Measurements from ENCODE around the gene GNAL.

Gene GNAL

GRCh38 chr18:11795916-11796315 is 106.9 kb downstream of the GNAL start:
- Mint-ChIP-seq H3K27ac (no peak overlapping the region), H3K36me3 (no peaks in the 10 kb centered on the region), H3K9me3 (no peaks in the 10 kb centered on the region), H3K27me3 (no peaks in the 10 kb centered on the region), H3K4me3 (no peak overlapping the region), H3K4me1 (no peaks in the 10 kb centered on the region)

GRCh38 chr18:11798271-11798670 is 109.2 kb downstream of the GNAL start:
- H3K9me3 Mint-ChIP-seq = no peaks in the 10 kb centered on the region
- H3K4me1 Mint-ChIP-seq = no peaks in the 10 kb centered on the region
- no peaks in the 10 kb centered on the region for H3K36me3 Mint-ChIP-seq
- H3K4me3 Mint-ChIP-seq = no peak overlapping the region
- no peak overlapping the region for H3K27ac Mint-ChIP-seq
- peaks cover 3% of the 10 kb centered on the region for H3K27me3 Mint-ChIP-seq

- no peaks in the 10 kb centered on the region for H3K36me3 Mint-ChIP-seq
- H3K4me1 Mint-ChIP-seq = no peaks in the 10 kb centered on the region
- H3K27ac Mint-ChIP-seq = no peak overlapping the region
- no peak overlapping the region for H3K4me3 Mint-ChIP-seq
- H3K27me3 Mint-ChIP-seq = peaks cover 3% of the 10 kb centered on the region
- no peaks in the 10 kb centered on the region for H3K9me3 Mint-ChIP-seq
Observed at GRCh38 chr18:11799066-11799465, 110.0 kb downstream of the GNAL start.

GRCh38 chr18:11800566-11801334 is 111.7 kb downstream of the GNAL start:
- Mint-ChIP-seq H3K4me3 (no peak overlapping the region), H3K36me3 (no peaks in the 10 kb centered on the region), H3K9me3 (no peaks in the 10 kb centered on the region), H3K27ac (no peak overlapping the region), H3K4me1 (no peaks in the 10 kb centered on the region), H3K27me3 (peaks cover 3% of the 10 kb centered on the region)

GRCh38 chr18:11801573-11801972 is 112.5 kb downstream of the GNAL start:
- H3K27ac Mint-ChIP-seq = no peak overlapping the region
- H3K9me3 Mint-ChIP-seq = no peaks in the 10 kb centered on the region
- no peaks in the 10 kb centered on the region for H3K4me1 Mint-ChIP-seq
- H3K27me3 Mint-ChIP-seq = peaks cover 3% of the 10 kb centered on the region
- no peaks in the 10 kb centered on the region for H3K36me3 Mint-ChIP-seq
- no peak overlapping the region for H3K4me3 Mint-ChIP-seq

GRCh38 chr18:11802158-11802557 is 113.1 kb downstream of the GNAL start:
- Mint-ChIP-seq H3K36me3 (no peaks in the 10 kb centered on the region), H3K4me1 (no peaks in the 10 kb centered on the region), H3K27me3 (peaks cover 3% of the 10 kb centered on the region), H3K9me3 (no peaks in the 10 kb centered on the region), H3K4me3 (no peak overlapping the region), H3K27ac (no peak overlapping the region)

GRCh38 chr18:11802586-11802985 is 113.5 kb downstream of the GNAL start:
- Mint-ChIP-seq H3K27me3 (peaks cover 3% of the 10 kb centered on the region), H3K9me3 (no peaks in the 10 kb centered on the region), H3K36me3 (no peaks in the 10 kb centered on the region), H3K4me3 (no peak overlapping the region), H3K27ac (no peak overlapping the region), H3K4me1 (no peaks in the 10 kb centered on the region)

GRCh38 chr18:11807233-11807632 is 118.2 kb downstream of the GNAL start:
- no peaks in the 10 kb centered on the region for H3K9me3 Mint-ChIP-seq
- H3K4me3 Mint-ChIP-seq = no peak overlapping the region
- no peak overlapping the region for H3K27ac Mint-ChIP-seq
- H3K27me3 Mint-ChIP-seq = peaks cover 3% of the 10 kb centered on the region
- no peaks in the 10 kb centered on the region for H3K4me1 Mint-ChIP-seq
- H3K36me3 Mint-ChIP-seq = no peaks in the 10 kb centered on the region

- H3K36me3 Mint-ChIP-seq = no peaks in the 10 kb centered on the region
- no peak overlapping the region for H3K4me3 Mint-ChIP-seq
- no peaks in the 10 kb centered on the region for H3K4me1 Mint-ChIP-seq
- H3K9me3 Mint-ChIP-seq = no peaks in the 10 kb centered on the region
- H3K27ac Mint-ChIP-seq = no peak overlapping the region
- H3K27me3 Mint-ChIP-seq = no peaks in the 10 kb centered on the region
Observed at GRCh38 chr18:11808001-11808855, 119.2 kb downstream of the GNAL start.

- Mint-ChIP-seq H3K9me3 (no peaks in the 10 kb centered on the region), H3K27me3 (no peaks in the 10 kb centered on the region), H3K36me3 (no peaks in the 10 kb centered on the region), H3K27ac (no peak overlapping the region), H3K4me1 (no peaks in the 10 kb centered on the region), H3K4me3 (no peak overlapping the region)
Observed at GRCh38 chr18:11809895-11810294, 120.8 kb downstream of the GNAL start.

GRCh38 chr18:11810379-11810778 is 121.3 kb downstream of the GNAL start:
- Mint-ChIP-seq H3K36me3 (no peaks in the 10 kb centered on the region), H3K27me3 (no peaks in the 10 kb centered on the region), H3K4me1 (no peaks in the 10 kb centered on the region), H3K27ac (no peak overlapping the region), H3K4me3 (no peak overlapping the region), H3K9me3 (no peaks in the 10 kb centered on the region)

- no peak overlapping the region for H3K27ac Mint-ChIP-seq
- no peaks in the 10 kb centered on the region for H3K9me3 Mint-ChIP-seq
- no peak overlapping the region for H3K4me3 Mint-ChIP-seq
- H3K27me3 Mint-ChIP-seq = no peaks in the 10 kb centered on the region
- no peaks in the 10 kb centered on the region for H3K4me1 Mint-ChIP-seq
- no peaks in the 10 kb centered on the region for H3K36me3 Mint-ChIP-seq
Observed at GRCh38 chr18:11811009-11811408, 121.9 kb downstream of the GNAL start.

- H3K9me3 Mint-ChIP-seq = no peaks in the 10 kb centered on the region
- H3K36me3 Mint-ChIP-seq = no peaks in the 10 kb centered on the region
- H3K4me3 Mint-ChIP-seq = no peak overlapping the region
- H3K27me3 Mint-ChIP-seq = no peaks in the 10 kb centered on the region
- no peak overlapping the region for H3K27ac Mint-ChIP-seq
- no peaks in the 10 kb centered on the region for H3K4me1 Mint-ChIP-seq
Observed at GRCh38 chr18:11817229-11817628, 128.2 kb downstream of the GNAL start.

- Mint-ChIP-seq H3K27me3 (no peaks in the 10 kb centered on the region), H3K27ac (no peak overlapping the region), H3K9me3 (no peaks in the 10 kb centered on the region), H3K4me1 (no peaks in the 10 kb centered on the region), H3K4me3 (no peak overlapping the region), H3K36me3 (no peaks in the 10 kb centered on the region)
Observed at GRCh38 chr18:11818486-11819203, 129.6 kb downstream of the GNAL start.

GRCh38 chr18:11819938-11820337 is 130.9 kb downstream of the GNAL start:
- H3K9me3 Mint-ChIP-seq = no peaks in the 10 kb centered on the region
- no peak overlapping the region for H3K4me3 Mint-ChIP-seq
- H3K27ac Mint-ChIP-seq = no peak overlapping the region
- no peaks in the 10 kb centered on the region for H3K27me3 Mint-ChIP-seq
- H3K36me3 Mint-ChIP-seq = no peaks in the 10 kb centered on the region
- H3K4me1 Mint-ChIP-seq = no peaks in the 10 kb centered on the region

- Mint-ChIP-seq H3K4me3 (no peak overlapping the region), H3K27ac (no peak overlapping the region), H3K36me3 (no peaks in the 10 kb centered on the region), H3K27me3 (no peaks in the 10 kb centered on the region), H3K4me1 (no peaks in the 10 kb centered on the region), H3K9me3 (no peaks in the 10 kb centered on the region)
Observed at GRCh38 chr18:11820697-11821096, 131.6 kb downstream of the GNAL start.
